CD14-positive monocyte (primary cell): ENCODE data around the gene PTPRC. TPM values are rescaled to one million over a fixed set of nuclear protein-coding genes. Genes with fewer than 3 reads are reported as not detected.

ENCODE experiments used
- DNase-seq, 3 donors: peaks; one replicate each; pipeline ENCODE4 v3.0.0-alpha.2; 2011 to 2022
- H2AFZ ChIP-seq: 2 replicates; pipeline ENCODE4 v1.6.0; 2012; ENCODE audit warnings: mild to moderate bottlenecking, low read depth, low read length, inconsistent platforms; ENCODE audit not compliant: insufficient read depth, poor library complexity, severe bottlenecking
- H3K27ac ChIP-seq, 2 donors: 1 replicate in 1 of 2; 2 replicates in 1 of 2; pipeline ENCODE4 v1.5.1; 2012 to 2013; ENCODE audit warnings: low read length in 2 of 2, control low read depth in 1 of 2, inconsistent platforms in 1 of 2, low read depth in 1 of 2, mild to moderate bottlenecking in 1 of 2
- H3K27me3 ChIP-seq, 2 donors: one replicate each; pipeline versions ENCODE4 v1.6.0 to v1.6.1; 2011 to 2013; ENCODE audit warnings: low read length in 2 of 2; ENCODE audit not compliant: control insufficient read depth in 2 of 2, insufficient read depth in 2 of 2
- H3K36me3 ChIP-seq, 2 donors: replicated peaks in 1 of 2; 1 replicate in 1 of 2; 2 replicates in 1 of 2; pipeline versions ENCODE4 v1.5.1 to v1.6.1; 2012 to 2013; ENCODE audit warnings: low read length in 2 of 2, control low read depth in 1 of 2, inconsistent platforms in 1 of 2, mild to moderate bottlenecking in 1 of 2; ENCODE audit not compliant: insufficient read depth in 2 of 2, control insufficient read depth in 1 of 2
- H3K4me1 ChIP-seq, 2 donors: 1 replicate in 1 of 2; 2 replicates in 1 of 2; pipeline versions ENCODE4 v1.5.1 to v1.6.1; 2012 to 2013; ENCODE audit warnings: low read length in 2 of 2, control low read depth in 1 of 2, inconsistent platforms in 1 of 2, mild to moderate bottlenecking in 1 of 2, moderate library complexity in 1 of 2; ENCODE audit not compliant: insufficient read depth in 2 of 2, control insufficient read depth in 1 of 2
- H3K4me2 ChIP-seq: replicated peaks from 2 replicates; pipeline ENCODE3; 2012; ENCODE audit warnings: low read length, moderate library complexity, mild to moderate bottlenecking; ENCODE audit not compliant: poor library complexity, severe bottlenecking; ENCODE audit errors: extremely low read depth
- H3K4me3 ChIP-seq, 3 experiments: fragments of 200-600 bp in 1 of 3; sonication (generic) in 1 of 3; replicated peaks in 1 of 3; 1 replicate in 2 of 3; 2 replicates in 1 of 3; pipeline ENCODE4 v1.5.1; 2011 to 2013; ENCODE audit warnings: low read length in 3 of 3, mild to moderate bottlenecking in 3 of 3, control low read depth in 2 of 3, low read depth in 2 of 3, inconsistent platforms in 1 of 3, moderate library complexity in 1 of 3
- H3K79me2 ChIP-seq: 2 replicates; pipeline ENCODE4 v1.6.0; 2012; ENCODE audit warnings: mild to moderate bottlenecking, control low read depth, inconsistent platforms, low read length, moderate library complexity; ENCODE audit not compliant: insufficient read depth
- H3K9ac ChIP-seq: 2 replicates; pipeline ENCODE4 v1.6.0; 2017; ENCODE audit warnings: low read length, mild to moderate bottlenecking; ENCODE audit not compliant: insufficient read depth, poor library complexity, severe bottlenecking
- H3K9me3 ChIP-seq, 2 donors: replicated peaks in 1 of 2; 1 replicate in 1 of 2; 2 replicates in 1 of 2; pipeline versions ENCODE4 v1.5.1 to v1.6.1; 2012 to 2013; ENCODE audit warnings: low read length in 2 of 2, control low read depth in 1 of 2; ENCODE audit not compliant: control insufficient read depth in 1 of 2, insufficient read depth in 1 of 2
- H4K20me1 ChIP-seq: 2 replicates; pipeline ENCODE4 v1.6.0; 2012; ENCODE audit warnings: mild to moderate bottlenecking, low read length, control low read depth, moderate library complexity; ENCODE audit not compliant: insufficient read depth
- H3K27ac Mint-ChIP-seq, 7 donors: one replicate each; pipeline ENCODE4 v1.8.0; 2020; ENCODE audit warnings: mild to moderate bottlenecking in 7 of 7, mixed read lengths in 7 of 7, moderate library complexity in 6 of 7, inconsistent platforms in 2 of 7
- H3K27me3 Mint-ChIP-seq, 3 donors: one replicate each; pipeline ENCODE4 v1.8.0; 2021 to 2022; ENCODE audit warnings: low read depth in 3 of 3, mild to moderate bottlenecking in 3 of 3, mixed read lengths in 3 of 3, moderate library complexity in 3 of 3, inconsistent platforms in 1 of 3
- H3K36me3 Mint-ChIP-seq, 2 donors: one replicate each; pipeline ENCODE4 v1.8.0; 2020; ENCODE audit warnings: mixed read lengths in 2 of 2, inconsistent platforms in 1 of 2, mild to moderate bottlenecking in 1 of 2
- H3K4me1 Mint-ChIP-seq: one replicate; pipeline ENCODE4 v1.8.0; 2020; ENCODE audit warnings: mild to moderate bottlenecking, mixed read lengths
- H3K4me3 Mint-ChIP-seq, 2 donors: one replicate each; pipeline ENCODE4 v1.8.0; 2020; ENCODE audit warnings: mild to moderate bottlenecking in 2 of 2, mixed read lengths in 2 of 2, moderate library complexity in 1 of 2
- H3K9me3 Mint-ChIP-seq, 7 donors: one replicate each; pipeline ENCODE4 v1.8.0; 2020 to 2022; ENCODE audit warnings: mixed read lengths in 7 of 7, mild to moderate bottlenecking in 6 of 7, moderate library complexity in 6 of 7, inconsistent platforms in 2 of 7
- WGBS: methylation state at CpG from one replicate; pipeline ENCODE4 v1.1.5; 2013; ENCODE audit warnings: missing lambda C conversion rate; ENCODE audit not compliant: insufficient coverage; 5-methylcytosine and 5-hydroxymethylcytosine counted together
- intact Hi-C, 2 donors: fragments of 100-400 bp; cut with micrococcal nuclease; formaldehyde crosslinking; loops; one replicate each; pipeline versions ENCODE4 v1.15.0 to v1.15.1; 2023
- polyA plus RNA-seq, 3 donors: library from polyadenylated mRNA; depleted of rRNA in 1 of 3; unstranded in 2 of 3; stranded (reverse) in 1 of 3; fragments of 300-500 nt in 2 of 3; fragments of >200 nt in 1 of 3; fragmentation: Illumina TruSeq in 2 of 3; gene quantifications; 1 replicate in 2 of 3; 2 replicates in 1 of 3; pipeline ENCODE4 v1.2.3, GENCODE V29; 2012 to 2021
- TF ChIP-seq, protein P1 (sequence below): fragments of 200-600 bp; IDR thresholded peaks from one replicate; pipeline ENCODE4 v1.8.0; 2022; ENCODE audit warnings: antibody characterized with exemption, mild to moderate bottlenecking

PTPRC gene
- polyA plus RNA-seq, 3 donors = 410 to 992 (median 667) TPM

DNA sequence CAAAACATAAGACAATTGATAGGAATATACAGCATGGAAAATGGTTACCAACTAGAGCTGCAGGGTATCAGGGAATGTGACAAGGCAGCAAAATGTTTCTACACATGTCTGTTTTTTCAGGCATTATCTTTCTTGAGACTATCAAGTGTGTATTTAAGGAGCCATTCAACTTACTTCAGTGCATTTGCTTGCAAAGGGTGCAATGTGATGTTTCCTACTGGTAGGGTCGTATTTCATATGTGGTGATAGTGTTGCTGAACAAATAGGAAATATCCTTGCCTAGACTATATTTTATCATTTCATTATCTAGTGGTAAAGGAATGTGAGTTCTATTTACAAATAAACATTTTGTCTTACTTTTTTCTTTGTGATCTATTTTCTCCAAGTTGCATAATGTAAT, 42.4 kb downstream of the PTPRC start:
- Histone ChIP-seq H3K4me3 (peak overlapping the region in 1 of 3 experiments; percentile 58), H2AFZ (no peak overlapping the region), H3K27me3 (no peaks in the 10 kb centered on the region), H4K20me1 (peaks cover 14% of the 10 kb centered on the region), H3K79me2 (peaks cover 98% of the 10 kb centered on the region), H3K9me3 (no peaks in the 10 kb centered on the region), H3K4me1 (peaks cover 84 to 95% of the 10 kb centered on the region in 2 donors), H3K9ac (peak overlapping the region; percentile 57), H3K27ac (peak overlapping the region; percentile 65 to 92), H3K36me3 (peaks cover 17 to 18% of the 10 kb centered on the region in 2 donors), H3K4me2 (peak overlapping the region; percentile 65)
- Mint-ChIP-seq H3K9me3 (peaks cover 0 to 3% (median 0%) of the 10 kb centered on the region in 7 donors), H3K4me1 (peaks cover 84% of the 10 kb centered on the region), H3K36me3 (peaks cover 32 to 46% of the 10 kb centered on the region in 2 donors), H3K4me3 (peak overlapping the region in 1 of 2 donors; percentile 57), H3K27me3 (no peaks in the 10 kb centered on the region), H3K27ac (peak overlapping the region; percentile 93 to 99 (median 97))
- WGBS = no CpG with 5 or more reads among the region's 1 CpG
- TF ChIP-seq, protein P1, sequence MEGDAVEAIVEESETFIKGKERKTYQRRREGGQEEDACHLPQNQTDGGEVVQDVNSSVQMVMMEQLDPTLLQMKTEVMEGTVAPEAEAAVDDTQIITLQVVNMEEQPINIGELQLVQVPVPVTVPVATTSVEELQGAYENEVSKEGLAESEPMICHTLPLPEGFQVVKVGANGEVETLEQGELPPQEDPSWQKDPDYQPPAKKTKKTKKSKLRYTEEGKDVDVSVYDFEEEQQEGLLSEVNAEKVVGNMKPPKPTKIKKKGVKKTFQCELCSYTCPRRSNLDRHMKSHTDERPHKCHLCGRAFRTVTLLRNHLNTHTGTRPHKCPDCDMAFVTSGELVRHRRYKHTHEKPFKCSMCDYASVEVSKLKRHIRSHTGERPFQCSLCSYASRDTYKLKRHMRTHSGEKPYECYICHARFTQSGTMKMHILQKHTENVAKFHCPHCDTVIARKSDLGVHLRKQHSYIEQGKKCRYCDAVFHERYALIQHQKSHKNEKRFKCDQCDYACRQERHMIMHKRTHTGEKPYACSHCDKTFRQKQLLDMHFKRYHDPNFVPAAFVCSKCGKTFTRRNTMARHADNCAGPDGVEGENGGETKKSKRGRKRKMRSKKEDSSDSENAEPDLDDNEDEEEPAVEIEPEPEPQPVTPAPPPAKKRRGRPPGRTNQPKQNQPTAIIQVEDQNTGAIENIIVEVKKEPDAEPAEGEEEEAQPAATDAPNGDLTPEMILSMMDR = no peak
- intact Hi-C loops = loop anchor here (5.0 to 10.0 kb wide), 3 partner anchors 39 to 146 kb away; no protein-coding TSS in a partner anchor
- DNase-seq = no peak

GRCh38 chr1:198681831-198682759, 43.3 kb downstream of the PTPRC start:
- DNase-seq = peak; percentile 97 to 100 (median 98)
- Histone ChIP-seq H3K9me3 (no peaks in the 10 kb centered on the region), H3K4me1 (peaks cover 80 to 95% of the 10 kb centered on the region in 2 donors), H3K9ac (peak overlapping the region; percentile 57), H3K79me2 (peaks cover 98% of the 10 kb centered on the region), H3K36me3 (peaks cover 24% of the 10 kb centered on the region in 2 donors), H3K27me3 (no peaks in the 10 kb centered on the region), H3K4me2 (peak overlapping the region; percentile 75), H2AFZ (no peak overlapping the region), H4K20me1 (peaks cover 20% of the 10 kb centered on the region), H3K4me3 (peak overlapping the region; percentile 9 to 64 (median 28)), H3K27ac (peak overlapping the region; percentile 65 to 92)
- intact Hi-C loops = loop anchor here (5.0 to 10.0 kb wide), 3 partner anchors 40 to 147 kb away; no protein-coding TSS in a partner anchor
- H3K27me3 Mint-ChIP-seq = no peaks in the 10 kb centered on the region
- 0% methylated on average over 1 of the region's 7 CpGs for WGBS
- H3K9me3 Mint-ChIP-seq = peaks cover 0 to 3% (median 0%) of the 10 kb centered on the region in 7 donors
- peak overlapping the region; percentile 93 to 99 (median 97) for H3K27ac Mint-ChIP-seq
- TF ChIP-seq, protein P1 = no peak
- H3K4me1 Mint-ChIP-seq = peaks cover 83% of the 10 kb centered on the region
- H3K36me3 Mint-ChIP-seq = peaks cover 38 to 48% of the 10 kb centered on the region in 2 donors
- H3K4me3 Mint-ChIP-seq = peak overlapping the region; percentile 27 to 76
